Mammary epithelial cell (primary cell): ENCODE data around the gene BTN2A1.

Experiments used
- EZH2 ChIP-seq: IDR thresholded peaks from 2 replicates; pipeline ENCODE4 v1.6.1; 2012; ENCODE audit warnings: low read length, inconsistent platforms, borderline replicate concordance
- TF ChIP-seq, protein P1 (sequence below), 2 donors: IDR thresholded peaks in 1 of 2; conservative IDR thresholded peaks in 1 of 2; 2 replicates each; pipeline ENCODE4 v1.5.1; 2011 to 2012; ENCODE audit warnings: inconsistent platforms in 2 of 2, low read length in 2 of 2, mild to moderate bottlenecking in 2 of 2, control low read depth in 1 of 2, low read depth in 1 of 2; ENCODE audit not compliant: insufficient read depth in 1 of 2; ENCODE audit errors: extremely low read depth in 1 of 2

DNA sequence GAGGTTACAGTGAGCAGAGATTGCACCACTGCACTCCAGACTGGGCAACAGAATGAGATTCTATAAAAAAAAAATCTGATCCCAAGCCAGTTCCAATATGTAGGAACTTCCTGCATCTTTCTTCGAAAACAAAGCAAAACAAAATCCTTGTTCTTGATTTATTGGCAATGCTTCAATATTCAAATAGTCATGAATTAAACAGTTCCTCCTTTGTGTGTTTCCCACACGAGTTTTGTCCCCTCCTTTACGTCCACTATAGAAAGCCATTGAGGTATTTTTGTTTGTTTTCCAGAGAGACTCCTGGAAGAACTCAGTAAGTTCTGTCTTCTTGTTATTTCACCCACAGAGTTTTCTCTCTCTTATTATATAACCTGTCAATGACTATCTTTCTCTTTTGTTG is 49.9 kb downstream of the BTN2A1 start:
- TF ChIP-seq, protein P1, sequence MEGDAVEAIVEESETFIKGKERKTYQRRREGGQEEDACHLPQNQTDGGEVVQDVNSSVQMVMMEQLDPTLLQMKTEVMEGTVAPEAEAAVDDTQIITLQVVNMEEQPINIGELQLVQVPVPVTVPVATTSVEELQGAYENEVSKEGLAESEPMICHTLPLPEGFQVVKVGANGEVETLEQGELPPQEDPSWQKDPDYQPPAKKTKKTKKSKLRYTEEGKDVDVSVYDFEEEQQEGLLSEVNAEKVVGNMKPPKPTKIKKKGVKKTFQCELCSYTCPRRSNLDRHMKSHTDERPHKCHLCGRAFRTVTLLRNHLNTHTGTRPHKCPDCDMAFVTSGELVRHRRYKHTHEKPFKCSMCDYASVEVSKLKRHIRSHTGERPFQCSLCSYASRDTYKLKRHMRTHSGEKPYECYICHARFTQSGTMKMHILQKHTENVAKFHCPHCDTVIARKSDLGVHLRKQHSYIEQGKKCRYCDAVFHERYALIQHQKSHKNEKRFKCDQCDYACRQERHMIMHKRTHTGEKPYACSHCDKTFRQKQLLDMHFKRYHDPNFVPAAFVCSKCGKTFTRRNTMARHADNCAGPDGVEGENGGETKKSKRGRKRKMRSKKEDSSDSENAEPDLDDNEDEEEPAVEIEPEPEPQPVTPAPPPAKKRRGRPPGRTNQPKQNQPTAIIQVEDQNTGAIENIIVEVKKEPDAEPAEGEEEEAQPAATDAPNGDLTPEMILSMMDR (conservative IDR thresholded peaks at IDR 0.05 in 1 of 2, IDR thresholded peaks at IDR 0.05 in 1 of 2; ENCODE audit: extremely low read depth in 1 of 2, insufficient read depth in 1 of 2, low read depth in 1 of 2, low read length in 2 of 2) = no peak
- no peak for TF ChIP-seq EZH2
